CD4-positive, alpha-beta T cell treated with Interleukin-6 for 4 hours (primary cell): Measurements from ENCODE around the gene CYB561D2.

Source experiments
- DNase-seq: peaks from one replicate; pipeline ENCODE4 v3.0.0-alpha.2; 2020; ENCODE audit warnings: mixed read lengths

Gene CYB561D2

DNA sequence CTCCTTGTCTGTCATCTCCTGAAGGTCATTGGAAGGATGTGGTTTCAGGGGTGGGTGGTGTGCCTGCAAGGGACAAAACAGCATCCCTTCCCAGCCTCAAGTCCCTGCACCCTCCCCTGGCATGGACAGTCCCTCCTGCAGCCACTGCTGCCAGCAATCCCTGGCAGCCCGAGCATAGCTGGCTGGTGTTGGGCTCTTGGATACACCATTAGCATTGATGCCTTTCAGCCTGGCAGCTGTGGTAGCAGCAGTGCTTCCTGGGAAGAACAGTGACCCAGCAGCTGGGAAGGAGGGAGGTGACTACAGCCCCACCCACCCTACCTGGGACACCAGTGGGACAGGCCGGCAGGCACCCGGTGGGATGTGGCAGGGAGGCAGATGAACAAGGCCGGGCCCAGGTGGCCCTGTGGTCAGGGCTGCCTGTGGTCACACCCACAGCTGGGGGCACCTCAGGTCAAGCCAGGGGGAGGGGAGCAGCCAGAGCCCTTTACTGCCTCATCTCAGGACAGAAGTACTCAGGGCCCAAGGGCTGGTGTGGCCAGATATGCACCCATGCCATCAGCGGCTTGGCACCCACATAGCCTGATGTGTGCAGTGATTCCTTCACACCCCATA, 41.5 kb downstream of the CYB561D2 start:
- DNase-seq = no peak

GRCh38 chr3:50393061-50393460, 42.4 kb downstream of the CYB561D2 start:
- no peak for DNase-seq

- no peak for DNase-seq
These were observed 44.6 kb downstream of the CYB561D2 start for GRCh38 chr3:50395070-50395860.

DNA sequence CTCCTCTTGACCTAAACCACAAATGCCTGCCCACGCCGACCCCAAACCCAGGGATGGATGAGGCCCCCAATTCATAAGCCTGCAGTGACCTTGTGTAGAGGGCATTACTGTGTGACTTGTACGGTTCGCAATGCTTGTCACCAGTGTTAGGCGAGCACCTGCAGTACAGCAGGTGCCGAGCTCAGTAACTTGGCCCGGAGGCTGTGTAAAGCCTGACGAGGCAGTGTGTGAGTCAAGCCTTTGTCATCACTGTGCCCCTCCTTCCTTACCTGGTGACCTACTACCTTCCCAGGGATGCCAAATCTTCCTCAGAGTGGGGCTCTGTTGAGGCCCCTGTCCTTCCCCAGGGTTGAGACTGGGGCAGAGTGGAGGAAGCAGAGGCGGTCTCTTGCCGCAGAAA, 45.8 kb downstream of the CYB561D2 start:
- no peak for DNase-seq

- no peak for DNase-seq
These were observed 51.4 kb downstream of the CYB561D2 start for GRCh38 chr3:50401978-50402595.
